HG03064 (cell line): ENCODE measurements around the gene CEP112.
A peak's percentile ranks its signal among the peaks of the same experiment; 100 is the strongest.

Source experiments
- ATAC-seq: cut with Tn5 transposase; IDR thresholded peaks from one replicate; pipeline ENCODE4 v1.9.1; 2021; ENCODE audit warnings: low read depth; ENCODE audit not compliant: unreplicated experiment

The CEP112 gene

DNA sequence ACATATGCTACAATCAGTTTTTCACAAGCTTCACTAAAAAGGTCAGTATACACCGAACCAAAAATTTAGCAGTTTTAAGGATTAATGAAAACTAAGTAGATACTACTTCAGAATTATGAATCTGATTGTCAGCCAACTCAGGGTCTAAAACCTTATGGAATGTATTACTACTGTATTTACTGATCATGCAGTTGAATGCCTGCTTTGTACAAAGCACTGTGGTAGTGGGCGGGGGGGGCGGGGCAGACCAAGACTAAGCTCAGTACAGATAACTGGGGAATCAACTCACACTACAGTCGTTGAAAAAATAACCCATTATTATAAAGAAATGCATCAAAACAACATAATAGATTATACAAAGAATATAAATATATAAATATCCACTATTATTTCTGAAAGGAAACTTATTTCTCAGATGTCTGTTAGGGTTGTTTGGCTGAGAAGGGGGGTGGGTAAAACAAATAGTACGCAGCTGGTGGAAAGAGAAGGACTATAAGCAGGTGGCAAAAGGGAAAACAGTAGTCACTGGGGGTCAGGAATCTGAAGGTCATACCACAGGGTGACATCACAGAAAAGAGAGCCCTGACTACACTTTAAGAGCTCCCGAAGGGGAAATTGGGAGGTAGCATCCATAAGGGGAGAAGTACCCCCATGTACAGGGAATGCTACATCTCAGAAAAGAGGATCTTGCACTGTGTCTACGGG lies 521.1 kb downstream of the CEP112 start:
- ATAC-seq = no peak

DNA sequence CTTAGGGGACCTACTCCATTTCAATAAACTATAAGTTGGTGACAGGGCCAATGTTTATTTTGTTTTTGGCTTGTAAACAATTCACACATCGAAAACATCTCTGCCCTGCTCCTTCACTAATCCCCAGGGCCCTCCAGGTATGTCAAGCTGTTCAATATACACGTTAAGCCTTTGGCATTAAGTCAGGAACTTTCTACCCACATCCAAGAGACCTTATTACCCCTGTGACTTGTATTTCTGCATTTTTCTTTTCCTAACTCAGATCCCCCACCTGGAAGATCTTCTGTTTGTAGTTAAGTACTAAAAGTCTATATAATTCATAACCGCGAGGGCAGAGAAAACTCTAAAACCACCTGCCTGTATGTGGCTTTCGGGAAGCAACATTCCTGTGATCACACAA lies 523.7 kb downstream of the CEP112 start:
- ATAC-seq = no peak

DNA sequence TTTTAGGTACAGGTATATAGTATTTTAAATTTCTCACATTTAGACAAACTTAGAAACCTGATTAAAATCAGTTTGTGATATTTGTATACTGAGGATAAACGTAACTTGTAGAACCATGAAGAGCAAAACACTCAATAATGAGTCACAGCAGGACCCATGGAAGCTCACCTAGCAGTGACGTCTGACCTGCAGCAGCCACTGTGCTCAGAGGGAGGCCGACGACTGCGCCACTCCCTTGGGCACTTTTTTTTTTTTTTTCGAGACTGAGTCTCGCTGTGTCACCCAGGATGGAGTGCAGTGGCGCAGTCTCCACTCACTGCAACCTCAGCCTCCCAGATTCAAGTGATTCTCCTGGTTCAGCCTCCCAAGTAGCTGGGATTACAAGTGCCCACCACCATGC lies 524.3 kb downstream of the CEP112 start:
- ATAC-seq = no peak

GRCh38 chr17:65666876-65667321 lies 525.0 kb downstream of the CEP112 start:
- no peak for ATAC-seq

DNA sequence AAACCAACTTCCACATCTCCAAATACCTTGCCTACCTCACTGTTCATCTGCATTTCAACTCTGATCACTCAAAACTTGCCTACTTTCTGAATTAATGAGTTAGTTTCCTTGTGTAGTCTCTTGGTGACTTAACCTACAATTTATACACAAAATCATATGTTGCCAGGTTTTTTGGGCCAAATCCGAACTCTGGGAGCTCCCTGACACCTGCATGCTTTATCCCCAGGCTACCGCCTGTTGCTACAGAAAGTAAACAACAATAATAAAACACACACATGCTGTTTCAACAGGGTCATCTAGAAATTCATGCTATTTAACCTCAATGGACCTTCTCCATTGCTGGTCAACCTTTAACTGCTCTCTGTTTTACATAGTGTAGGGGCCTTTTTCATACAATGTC lies 526.0 kb downstream of the CEP112 start:
- no peak for ATAC-seq

DNA sequence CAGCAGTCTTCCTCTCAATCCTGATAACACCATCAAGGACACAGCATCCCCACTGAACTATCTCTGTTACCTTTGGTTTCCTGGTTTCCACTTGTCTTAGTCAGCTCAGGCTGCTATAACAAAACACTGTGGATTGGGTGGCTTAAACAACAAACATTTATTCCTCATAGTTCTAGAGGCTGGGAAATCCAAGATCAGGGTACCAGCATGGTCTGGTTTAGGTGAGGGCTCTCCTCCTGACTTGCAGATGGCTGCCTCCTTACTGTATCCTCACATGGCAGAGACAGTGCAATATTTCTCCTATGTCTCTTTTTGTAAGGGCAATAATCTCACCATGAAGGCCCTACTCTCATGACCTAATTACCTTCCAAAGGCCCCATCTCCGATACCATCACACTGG lies 527.2 kb downstream of the CEP112 start:
- no peak for ATAC-seq

DNA sequence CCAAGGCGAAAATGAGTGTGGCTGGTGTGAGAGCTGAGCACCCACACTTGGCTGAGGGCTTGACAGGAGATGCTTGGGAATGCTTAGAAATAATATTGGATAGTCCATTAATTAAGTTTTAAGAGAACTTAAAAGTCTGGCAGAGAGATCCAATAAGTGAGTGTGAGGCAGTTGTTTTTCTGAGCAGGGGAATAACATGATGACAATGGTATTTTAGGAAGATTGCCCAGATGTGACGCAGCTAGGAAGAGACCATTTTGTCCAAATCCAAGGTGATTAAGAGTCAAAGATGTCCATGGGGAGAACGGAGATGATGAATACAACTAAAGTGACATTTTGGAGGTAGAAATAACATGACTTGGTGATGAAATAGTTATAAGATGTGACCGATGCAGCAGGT lies 527.7 kb downstream of the CEP112 start:
- no peak for ATAC-seq

GRCh38 chr17:65662196-65662595 lies 529.7 kb downstream of the CEP112 start:
- ATAC-seq = no peak

DNA sequence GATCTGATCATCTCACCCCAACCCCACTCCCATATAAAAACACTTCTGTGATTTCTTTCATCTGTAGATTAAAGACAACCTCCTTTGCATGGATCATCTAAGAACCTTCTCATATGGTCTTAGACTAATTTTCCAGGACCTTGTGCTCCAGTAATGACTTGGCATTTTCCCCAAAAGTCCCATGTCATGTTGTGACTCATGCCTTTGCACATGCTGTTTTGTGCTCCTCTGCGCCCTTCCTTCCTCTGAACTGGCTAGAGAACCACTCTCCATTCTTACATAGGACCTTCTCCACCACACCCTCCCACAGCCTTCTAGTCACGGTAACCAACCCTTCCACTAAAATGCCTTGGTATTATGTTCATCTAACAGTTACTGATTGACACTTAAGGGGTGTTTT lies 531.0 kb downstream of the CEP112 start:
- no peak for ATAC-seq

GRCh38 chr17:65660078-65660477 lies 531.9 kb downstream of the CEP112 start:
- ATAC-seq = no peak

GRCh38 chr17:65659512-65659911 lies 532.4 kb downstream of the CEP112 start:
- ATAC-seq = no peak

DNA sequence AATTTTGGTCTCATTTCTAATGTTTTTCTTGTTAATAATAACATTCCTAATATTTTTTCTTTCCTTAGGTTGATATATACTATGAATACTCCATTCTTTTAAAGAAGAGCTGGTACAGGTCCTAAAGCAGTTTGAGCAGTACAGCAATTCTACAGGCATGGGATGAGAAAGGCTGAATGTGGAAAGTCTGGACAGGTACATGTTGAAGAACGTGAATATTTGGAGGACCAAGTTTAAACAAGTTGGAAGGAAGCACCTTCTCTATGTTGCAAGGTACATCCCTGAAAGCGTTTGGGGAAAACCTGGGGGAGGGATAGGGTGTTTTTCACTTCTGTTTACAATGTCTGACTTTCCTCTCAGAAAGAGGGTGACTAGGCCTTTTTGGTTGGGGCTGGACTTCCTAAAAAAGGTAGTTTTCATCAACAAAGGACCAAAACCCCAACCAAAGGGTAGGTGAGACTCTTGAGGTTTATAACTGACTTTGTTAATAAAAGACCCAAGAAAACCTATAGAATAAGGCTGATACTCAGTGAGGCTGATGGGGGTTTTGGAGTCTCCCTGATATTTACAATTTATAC lies 534.6 kb downstream of the CEP112 start:
- no peak for ATAC-seq

DNA sequence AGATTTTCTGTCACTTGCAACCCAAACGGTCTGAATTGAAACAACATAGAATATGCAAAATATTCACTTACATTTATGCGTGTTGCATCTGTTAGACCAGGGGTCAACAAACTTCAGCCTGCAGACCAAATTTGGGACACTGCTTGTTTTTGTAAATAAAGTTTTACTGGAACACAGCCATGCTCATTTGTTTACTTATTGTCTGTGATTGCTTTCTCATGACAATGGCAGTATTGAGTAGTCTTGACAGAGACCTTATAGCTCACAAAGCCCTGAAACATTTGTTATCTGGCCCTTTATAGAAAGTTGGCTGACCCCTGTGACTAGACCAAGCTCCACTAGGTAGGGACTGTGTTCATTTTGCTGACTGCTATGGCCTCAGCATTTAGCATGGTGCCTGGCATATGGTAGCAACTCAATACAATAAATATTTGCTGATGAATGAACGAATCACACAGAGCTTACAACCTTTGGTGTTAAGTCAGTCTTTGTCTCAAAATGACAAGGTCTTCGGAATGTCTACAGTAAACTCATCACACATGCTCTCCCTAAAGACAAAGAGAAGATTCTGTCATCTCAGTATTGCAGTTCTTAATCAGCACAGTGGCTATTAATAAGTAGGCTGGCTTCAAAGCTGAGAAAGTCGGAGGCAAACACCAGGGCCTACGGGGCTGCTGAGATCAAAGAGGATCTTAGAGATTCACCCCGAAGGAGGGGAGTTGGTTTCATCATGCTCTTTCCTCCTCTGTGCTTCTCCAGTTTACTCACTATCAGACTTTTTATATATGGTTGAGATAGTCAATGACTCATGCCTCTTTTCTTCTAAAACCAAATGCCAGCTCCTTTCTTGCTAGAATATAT lies 535.3 kb downstream of the CEP112 start:
- peak; percentile 74 for ATAC-seq

- ATAC-seq = no peak
Observed at GRCh38 chr17:65655706-65656105, 536.2 kb downstream of the CEP112 start.

DNA sequence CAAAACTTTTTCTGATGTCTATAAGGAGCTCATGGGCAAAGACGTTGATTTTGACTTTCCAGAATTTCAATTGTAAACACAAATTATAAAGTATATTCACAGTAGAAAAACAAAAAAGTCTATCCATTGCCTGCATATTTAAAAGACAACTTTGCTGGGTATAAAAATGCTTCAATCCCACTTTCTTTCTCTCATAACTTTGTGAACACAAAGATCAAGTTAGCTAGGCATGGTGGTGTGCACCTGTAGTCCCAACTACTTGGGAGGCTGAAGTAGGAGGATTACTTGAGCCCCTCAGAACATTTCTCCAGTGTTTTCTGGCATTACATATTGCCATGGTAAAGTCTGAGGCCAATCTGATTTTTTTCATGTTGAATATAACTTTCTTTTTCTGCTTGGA lies 547.4 kb downstream of the CEP112 start:
- no peak for ATAC-seq

GRCh38 chr17:65638221-65638975 lies 553.5 kb downstream of the CEP112 start:
- no peak for ATAC-seq

DNA sequence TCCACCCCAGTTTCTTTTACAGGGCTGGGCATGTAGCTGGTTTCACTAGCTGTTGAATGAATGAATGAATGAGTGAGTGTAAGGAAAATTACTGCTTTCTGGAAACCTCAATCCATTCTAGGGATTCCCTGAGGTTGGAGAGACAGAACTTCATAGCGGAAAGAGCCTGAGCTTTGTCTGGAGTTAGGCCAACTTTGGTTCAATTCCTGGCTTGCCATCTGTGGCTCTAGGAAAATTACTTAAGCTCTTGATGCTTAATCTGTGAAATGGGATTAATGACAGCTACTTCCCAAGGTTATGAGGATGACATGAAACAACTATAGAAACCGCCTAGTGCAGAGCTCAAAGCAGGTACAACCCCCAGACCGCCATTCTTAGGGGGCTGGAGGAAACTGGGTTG lies 554.1 kb downstream of the CEP112 start:
- ATAC-seq = no peak

GRCh38 chr17:65634533-65634932 lies 557.4 kb downstream of the CEP112 start:
- no peak for ATAC-seq

GRCh38 chr17:65633988-65634387 lies 557.9 kb downstream of the CEP112 start:
- ATAC-seq = no peak

GRCh38 chr17:65633146-65633881 lies 558.6 kb downstream of the CEP112 start:
- no peak for ATAC-seq
